Endothelial cell of umbilical vein (primary cell): Measurements from ENCODE around the gene TUBGCP2. TPM values are rescaled to one million over a fixed set of nuclear protein-coding genes. Genes with fewer than 3 reads are reported as not detected.

Experiments
- BruUV-seq: library from RNA; stranded (reverse); fragments of 400-500 nt; replicated peaks from 2 replicates; lab custom pipeline; 2021; lab: Mats Ljungman, UMichigan
- CTCF ChIA-PET: fragments of 300-600, 350-600 bp; sonication (Branson Sonifier 250); formaldehyde crosslinking; loops from one replicate; lab custom pipeline; 2021; ENCODE audit warnings: antibody characterized with exemption, inconsistent platforms; lab: Charles Lee
- POLR2A ChIA-PET: fragments of 300-600, 350-600 bp; sonication (Branson Sonifier 250); formaldehyde crosslinking; loops from one replicate; lab custom pipeline; 2021; ENCODE audit warnings: antibody characterized with exemption, inconsistent platforms; lab: Charles Lee
- DNase-seq: peaks from one replicate; pipeline ENCODE4 v3.0.0-alpha.2; 2011; ENCODE audit warnings: low read depth, low spot score
- FAIRE-seq: peaks from 2 replicates; lab custom pipeline; 2011; peaks lifted over from hg19 to GRCh38; lab: Jason Lieb, UNC
- H2AFZ ChIP-seq: 2 replicates; pipeline ENCODE4 v1.6.0; 2012; ENCODE audit warnings: low read depth, low read length, control low read depth, inconsistent platforms
- H3K27ac ChIP-seq: 2 replicates; pipeline ENCODE4 v1.5.1; 2011; ENCODE audit warnings: low read depth, mild to moderate bottlenecking, control low read depth, low read length, moderate library complexity; ENCODE audit not compliant: insufficient read depth
- H3K27me3 ChIP-seq, 2 experiments: 2 replicates each; pipeline versions ENCODE4 v1.6.0 to v1.6.1; 2011; ENCODE audit warnings: low read length in 2 of 2, mixed read lengths in 1 of 2; ENCODE audit not compliant: control insufficient read depth in 2 of 2, insufficient read depth in 2 of 2
- H3K36me3 ChIP-seq, 2 experiments: 2 replicates in 1 of 2; 3 replicates in 1 of 2; pipeline ENCODE4 v1.5.1; 2011; ENCODE audit warnings: low read length in 2 of 2, mild to moderate bottlenecking in 1 of 2, moderate library complexity in 1 of 2; ENCODE audit not compliant: control insufficient read depth in 2 of 2, insufficient read depth in 2 of 2; ENCODE audit errors: extremely low read depth in 1 of 2
- H3K4me1 ChIP-seq: 3 replicates; pipeline ENCODE4 v1.5.1; 2011; ENCODE audit warnings: mild to moderate bottlenecking, low read length; ENCODE audit not compliant: control insufficient read depth, insufficient read depth; ENCODE audit errors: extremely low read depth
- H3K4me2 ChIP-seq: 2 replicates; pipeline ENCODE4 v1.6.1; 2011; ENCODE audit warnings: low read length, control low read depth, mixed read lengths; ENCODE audit not compliant: insufficient read depth
- H3K4me3 ChIP-seq, 3 experiments: fragments of 200-600 bp in 1 of 3; sonication (generic), shearing (Covaris generic) in 1 of 3; replicated peaks in 1 of 3; 2 replicates each; pipeline ENCODE4 v1.5.1; 2011 to 2016; ENCODE audit warnings: control low read depth in 3 of 3, low read length in 3 of 3, mild to moderate bottlenecking in 2 of 3, inconsistent platforms in 1 of 3, low read depth in 1 of 3, moderate library complexity in 1 of 3; ENCODE audit not compliant: insufficient read depth in 1 of 3
- H3K79me2 ChIP-seq: 2 replicates; pipeline ENCODE4 v1.6.0; 2012; ENCODE audit warnings: low read length, inconsistent platforms; ENCODE audit not compliant: control insufficient read depth, insufficient read depth
- H3K9ac ChIP-seq: replicated peaks from 2 replicates; pipeline ENCODE3; 2011; ENCODE audit warnings: low read length, control low read depth; ENCODE audit not compliant: insufficient read depth; ENCODE audit errors: extremely low read depth
- H3K9me1 ChIP-seq: replicated peaks from 3 replicates; pipeline ENCODE4 v1.6.0; 2011; ENCODE audit warnings: mild to moderate bottlenecking, low read length; ENCODE audit not compliant: control insufficient read depth, insufficient read depth; ENCODE audit errors: extremely low read depth
- H3K9me3 ChIP-seq: replicated peaks from 2 replicates; pipeline ENCODE4 v1.5.1; 2012; ENCODE audit warnings: low read length, inconsistent platforms; ENCODE audit not compliant: control insufficient read depth, insufficient read depth
- H4K20me1 ChIP-seq: replicated peaks from 2 replicates; pipeline ENCODE3; 2011; ENCODE audit warnings: mild to moderate bottlenecking, low read length; ENCODE audit not compliant: control insufficient read depth, insufficient read depth; ENCODE audit errors: extremely low read depth
- EZH2 ChIP-seq: IDR thresholded peaks from 2 replicates; pipeline ENCODE4 v1.6.1; 2012; ENCODE audit warnings: borderline replicate concordance, low read depth, mild to moderate bottlenecking, moderate library complexity, low read length, inconsistent platforms; ENCODE audit not compliant: severe bottlenecking
- GATA2 ChIP-seq: IDR thresholded peaks from 2 replicates; pipeline ENCODE4 v1.7.0; 2011; ENCODE audit warnings: low read depth, mild to moderate bottlenecking, moderate library complexity, mixed read lengths, low read length; ENCODE audit not compliant: insufficient read length, insufficient read depth
- JUN ChIP-seq: IDR thresholded peaks from 2 replicates; pipeline ENCODE4 v1.6.1; 2011; ENCODE audit warnings: borderline replicate concordance, low read depth; ENCODE audit not compliant: insufficient read length, insufficient read depth
- MYC ChIP-seq: IDR thresholded peaks from one replicate; pipeline ENCODE4 v1.6.1; 2011; ENCODE audit warnings: mild to moderate bottlenecking, low read depth, low read length
- dilution Hi-C: fragments of 300-500 bp; cut with MboI; formaldehyde crosslinking; loops from one replicate; pipeline ENCODE4 v1.15.0; 2019; ENCODE audit warnings: low sequenced_read_pairs; ENCODE audit not compliant: extremely low pct_ligation_motif_present
- intact Hi-C: fragments of 100-400 bp; cut with micrococcal nuclease; formaldehyde crosslinking; loops from one replicate; pipeline ENCODE4 v1.10.0; 2022
- polyA plus RNA-seq, 4 experiments: library from polyadenylated mRNA; depleted of rRNA in 3 of 4; stranded (reverse) in 3 of 4; unstranded in 1 of 4; fragments of >200 nt; gene quantifications; 2 replicates each; pipeline versions ENCODE4 v1.2.1 to v1.2.3, GENCODE V29; 2011 to 2012; ENCODE audit warnings: missing spikeins in 1 of 4
- total RNA-seq: library from RNA; stranded (reverse); gene quantifications from 2 replicates; pipeline ENCODE4 v1.2.3, GENCODE V29; 2021
- TF ChIP-seq, protein P1 (sequence below): IDR thresholded peaks from 2 replicates; pipeline ENCODE4 v1.6.1; 2011; ENCODE audit not compliant: insufficient read depth, insufficient read length
- TF ChIP-seq, protein P2 (sequence below), 2 donors: IDR thresholded peaks; 1 replicate in 1 of 2; 2 replicates in 1 of 2; pipeline ENCODE4 v1.5.1; 2011; ENCODE audit warnings: low read length in 2 of 2, mild to moderate bottlenecking in 2 of 2, moderate library complexity in 2 of 2, control low read depth in 1 of 2, inconsistent platforms in 1 of 2, low read depth in 1 of 2; ENCODE audit not compliant: insufficient read depth in 1 of 2; ENCODE audit errors: extremely low read depth in 1 of 2

Gene TUBGCP2
- total and polyA plus RNA-seq, 2 donors (not counting 3 experiments of a cell fraction or from before 2014, with no cell fraction given): 37.1 to 53.1 TPM

DNA sequence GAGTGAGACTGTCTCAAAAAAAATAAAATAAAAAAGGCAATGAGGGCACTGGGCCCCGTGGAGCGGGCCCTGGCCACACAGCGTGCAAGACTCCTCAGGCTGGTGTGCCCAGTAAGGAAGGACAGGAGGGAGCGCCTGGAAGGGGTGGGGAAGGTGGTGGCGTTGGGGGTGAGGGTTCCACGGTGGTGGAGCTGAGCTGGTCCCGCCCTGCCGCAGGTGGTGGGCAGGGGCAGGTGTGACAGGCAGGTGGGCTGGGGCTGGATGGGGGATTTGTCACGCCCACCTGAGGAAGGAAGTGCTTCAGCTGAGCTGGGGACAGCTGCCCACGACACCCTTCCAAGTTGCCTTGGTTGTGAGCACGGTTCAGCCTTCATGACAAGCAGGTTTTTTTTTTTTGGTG is 37.7 kb upstream of the TUBGCP2 start:
- no peaks in the 10 kb centered on the region for H3K79me2 ChIP-seq
- BruUV-seq: no TSS peak
- ChIA-PET CTCF (interaction anchor here (2.9 kb wide), 1 partner anchor 17 kb away, joined by 14 read pairs; no protein-coding TSS in a partner anchor), POLR2A (no interaction called here)
- intact Hi-C loops: no loop called here
- dilution Hi-C loops: no loop called here
- no peak overlapping the region for H2AFZ ChIP-seq
- DNase-seq (no peak), FAIRE-seq (no peak)
- no peak overlapping the region for H3K9ac ChIP-seq
- no peak overlapping the region for H3K4me3 ChIP-seq
- no peak overlapping the region for H3K27ac ChIP-seq
- H3K9me3 ChIP-seq: no peaks in the 10 kb centered on the region
- no peaks in the 10 kb centered on the region for H3K4me1 ChIP-seq
- no peak for TF ChIP-seq EZH2
- TF ChIP-seq GATA2: no peak
- no peak for TF ChIP-seq JUN
- TF ChIP-seq, protein P1, sequence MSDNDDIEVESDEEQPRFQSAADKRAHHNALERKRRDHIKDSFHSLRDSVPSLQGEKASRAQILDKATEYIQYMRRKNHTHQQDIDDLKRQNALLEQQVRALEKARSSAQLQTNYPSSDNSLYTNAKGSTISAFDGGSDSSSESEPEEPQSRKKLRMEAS: no peak
- TF ChIP-seq, protein P2, sequence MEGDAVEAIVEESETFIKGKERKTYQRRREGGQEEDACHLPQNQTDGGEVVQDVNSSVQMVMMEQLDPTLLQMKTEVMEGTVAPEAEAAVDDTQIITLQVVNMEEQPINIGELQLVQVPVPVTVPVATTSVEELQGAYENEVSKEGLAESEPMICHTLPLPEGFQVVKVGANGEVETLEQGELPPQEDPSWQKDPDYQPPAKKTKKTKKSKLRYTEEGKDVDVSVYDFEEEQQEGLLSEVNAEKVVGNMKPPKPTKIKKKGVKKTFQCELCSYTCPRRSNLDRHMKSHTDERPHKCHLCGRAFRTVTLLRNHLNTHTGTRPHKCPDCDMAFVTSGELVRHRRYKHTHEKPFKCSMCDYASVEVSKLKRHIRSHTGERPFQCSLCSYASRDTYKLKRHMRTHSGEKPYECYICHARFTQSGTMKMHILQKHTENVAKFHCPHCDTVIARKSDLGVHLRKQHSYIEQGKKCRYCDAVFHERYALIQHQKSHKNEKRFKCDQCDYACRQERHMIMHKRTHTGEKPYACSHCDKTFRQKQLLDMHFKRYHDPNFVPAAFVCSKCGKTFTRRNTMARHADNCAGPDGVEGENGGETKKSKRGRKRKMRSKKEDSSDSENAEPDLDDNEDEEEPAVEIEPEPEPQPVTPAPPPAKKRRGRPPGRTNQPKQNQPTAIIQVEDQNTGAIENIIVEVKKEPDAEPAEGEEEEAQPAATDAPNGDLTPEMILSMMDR (IDR thresholded peaks at IDR 0.05; ENCODE audit: extremely low read depth in 1 of 2, insufficient read depth in 1 of 2, low read depth in 1 of 2, low read length in 2 of 2): no peak
- no peak for TF ChIP-seq MYC
- H3K36me3 ChIP-seq: no peaks in the 10 kb centered on the region
- no peaks in the 10 kb centered on the region for H3K9me1 ChIP-seq
- H3K27me3 ChIP-seq: no peaks in the 10 kb centered on the region
- H3K4me2 ChIP-seq: no peak overlapping the region
- H4K20me1 ChIP-seq: no peaks in the 10 kb centered on the region
